Immature natural killer cell (primary cell): ENCODE data around the gene VPS52. TPM values are rescaled to one million over a fixed set of nuclear protein-coding genes. Genes with fewer than 3 reads are reported as not detected.

Experiments
- DNase-seq, 3 donors: peaks; one replicate each; pipeline ENCODE4 v3.0.0; 2022; ENCODE audit warnings: mixed read lengths in 1 of 3
- H3K27ac Mint-ChIP-seq, 6 donors: one replicate each; pipeline ENCODE4 v1.8.0; 2020; ENCODE audit warnings: mixed read lengths in 6 of 6, mild to moderate bottlenecking in 5 of 6, inconsistent platforms in 4 of 6, moderate library complexity in 3 of 6
- H3K27me3 Mint-ChIP-seq, 3 donors: one replicate each; pipeline ENCODE4 v1.8.0; 2020 to 2021; ENCODE audit warnings: low read depth in 3 of 3, mild to moderate bottlenecking in 3 of 3, mixed read lengths in 3 of 3, moderate library complexity in 3 of 3, inconsistent platforms in 1 of 3
- H3K36me3 Mint-ChIP-seq, 3 donors: one replicate each; pipeline ENCODE4 v1.8.0; 2020; ENCODE audit warnings: mixed read lengths in 3 of 3, inconsistent platforms in 2 of 3, mild to moderate bottlenecking in 2 of 3
- H3K4me1 Mint-ChIP-seq, 2 donors: one replicate each; pipeline ENCODE4 v1.8.0; 2020; ENCODE audit warnings: inconsistent platforms in 2 of 2, mild to moderate bottlenecking in 2 of 2, mixed read lengths in 2 of 2, moderate library complexity in 1 of 2
- H3K4me3 Mint-ChIP-seq, 5 donors: one replicate each; pipeline ENCODE4 v1.8.0; 2020; ENCODE audit warnings: mild to moderate bottlenecking in 5 of 5, mixed read lengths in 5 of 5, inconsistent platforms in 3 of 5, moderate library complexity in 3 of 5
- H3K9me3 Mint-ChIP-seq, 6 donors: one replicate each; pipeline ENCODE4 v1.8.0; 2020; ENCODE audit warnings: mild to moderate bottlenecking in 6 of 6, mixed read lengths in 6 of 6, inconsistent platforms in 4 of 6, moderate library complexity in 3 of 6
- polyA plus RNA-seq, 3 donors: library from polyadenylated mRNA; unstranded; fragments of 300-500 nt; fragmentation: Illumina TruSeq; gene quantifications; one replicate each; pipeline ENCODE4 v1.2.3, GENCODE V29; 2021

Gene VPS52
- polyA plus RNA-seq, result 10 to 100 TPM; 11.6 to 26.8 (median 16.8) TPM

- DNase-seq, result peak; percentile 91 to 95 (median 95)
- Mint-ChIP-seq H3K36me3 (peaks cover 24 to 50% (median 28%) of the 10 kb centered on the region in 3 donors), H3K27me3 (peaks cover 8 to 18% (median 17%) of the 10 kb centered on the region in 3 donors), H3K4me1 (peaks cover 59 to 71% of the 10 kb centered on the region in 2 donors), H3K9me3 (no peaks in the 10 kb centered on the region), H3K27ac (peak within 1 kb of the TSS; percentile 96 to 100 (median 99)), H3K4me3 (peak within 1 kb of the TSS; percentile 96 to 100 (median 98))
Observed at GRCh38 chr6:33271468-33272274, at the start of gene VPS52, which contains the start of gene RPS18. Gene VPS52 (minus strand): TSS chr6:33271876. CDS start chr6:33271675, 201 bp downstream. Gene RPS18 (plus strand): TSS chr6:33272075. CDS start chr6:33272120, 45 bp downstream.

GRCh38 chr6:33321227-33321626 is 49.6 kb upstream of the VPS52 start:
- H3K9me3 Mint-ChIP-seq, result no peaks in the 10 kb centered on the region
- peak overlapping the region; percentile 64 to 98 (median 97) for H3K4me3 Mint-ChIP-seq
- peaks cover 4 to 33% (median 18%) of the 10 kb centered on the region in 3 donors for H3K36me3 Mint-ChIP-seq
- peaks cover 7 to 22% (median 8%) of the 10 kb centered on the region in 3 donors for H3K27me3 Mint-ChIP-seq
- DNase-seq, result no peak
- peak overlapping the region; percentile 72 to 96 (median 84) for H3K27ac Mint-ChIP-seq
- H3K4me1 Mint-ChIP-seq, result peaks cover 73 to 83% of the 10 kb centered on the region in 2 donors

- peaks cover 79 to 85% of the 10 kb centered on the region in 2 donors for H3K4me1 Mint-ChIP-seq
- H3K4me3 Mint-ChIP-seq, result peak overlapping the region; percentile 64 to 98 (median 97)
- peaks cover 7 to 22% (median 10%) of the 10 kb centered on the region in 3 donors for H3K27me3 Mint-ChIP-seq
- no peak for DNase-seq
- peaks cover 4 to 33% (median 18%) of the 10 kb centered on the region in 3 donors for H3K36me3 Mint-ChIP-seq
- H3K27ac Mint-ChIP-seq, result peak overlapping the region; percentile 75 to 99 (median 89)
- H3K9me3 Mint-ChIP-seq, result no peaks in the 10 kb centered on the region
Observed at GRCh38 chr6:33320315-33321181, 48.9 kb upstream of the VPS52 start.

GRCh38 chr6:33319939-33320314 is 48.3 kb upstream of the VPS52 start:
- Mint-ChIP-seq H3K4me3 (peak overlapping the region in 4 of 5 donors; percentile 53 to 98 (median 84)), H3K36me3 (peaks cover 4 to 33% (median 18%) of the 10 kb centered on the region in 3 donors), H3K4me1 (peaks cover 86 to 92% of the 10 kb centered on the region in 2 donors), H3K9me3 (no peaks in the 10 kb centered on the region), H3K27me3 (peaks cover 7 to 22% (median 12%) of the 10 kb centered on the region in 3 donors), H3K27ac (peak overlapping the region; percentile 36 to 99 (median 73))
- DNase-seq, result no peak

- Mint-ChIP-seq H3K36me3 (peaks cover 4 to 33% (median 18%) of the 10 kb centered on the region in 3 donors), H3K27ac (peak overlapping the region; percentile 92 to 99 (median 98)), H3K27me3 (peaks cover 13 to 31% (median 16%) of the 10 kb centered on the region in 3 donors), H3K4me1 (peaks cover 87 to 92% of the 10 kb centered on the region in 2 donors), H3K9me3 (no peaks in the 10 kb centered on the region), H3K4me3 (peak overlapping the region; percentile 97 to 100 (median 99))
- DNase-seq, result no peak
Observed at GRCh38 chr6:33318426-33319073, 46.9 kb upstream of the VPS52 start.

GRCh38 chr6:33317669-33318425 is 46.2 kb upstream of the VPS52 start, which contains the start of gene ZBTB22:
Gene ZBTB22 (minus strand): TSS chr6:33317744. CDS start chr6:33316916, 828 bp downstream.
- Mint-ChIP-seq H3K4me1 (peaks cover 87 to 88% of the 10 kb centered on the region in 2 donors), H3K36me3 (peaks cover 4 to 33% (median 18%) of the 10 kb centered on the region in 3 donors), H3K27ac (peak within 1 kb of the TSS; percentile 92 to 99 (median 98))

GRCh38 chr6:33317419-33317668 is 45.7 kb upstream of the VPS52 start:
- peaks cover 4 to 33% (median 18%) of the 10 kb centered on the region in 3 donors for H3K36me3 Mint-ChIP-seq
- peak overlapping the region; percentile 72 to 99 (median 86) for H3K27ac Mint-ChIP-seq
- H3K27me3 Mint-ChIP-seq, result peaks cover 14 to 29% (median 17%) of the 10 kb centered on the region in 3 donors
- peaks cover 89 to 90% of the 10 kb centered on the region in 2 donors for H3K4me1 Mint-ChIP-seq
- H3K9me3 Mint-ChIP-seq, result no peaks in the 10 kb centered on the region
- peak overlapping the region; percentile 69 to 99 (median 80) for H3K4me3 Mint-ChIP-seq
- no peak for DNase-seq

More at GRCh38 chr6:33317669-33318425, 46.2 kb upstream of the VPS52 start, which contains the start of gene ZBTB22:
- Mint-ChIP-seq H3K27me3 (peaks cover 15 to 29% (median 16%) of the 10 kb centered on the region in 3 donors), H3K9me3 (no peaks in the 10 kb centered on the region), H3K4me3 (peak within 1 kb of the TSS; percentile 97 to 100 (median 99))
- DNase-seq, result peak; percentile 96 to 97 (median 96)

- H3K27me3 Mint-ChIP-seq, result peaks cover 14 to 29% (median 17%) of the 10 kb centered on the region in 3 donors
- H3K36me3 Mint-ChIP-seq, result peaks cover 4 to 30% (median 18%) of the 10 kb centered on the region in 3 donors
- no peak for DNase-seq
- peaks cover 89 to 91% of the 10 kb centered on the region in 2 donors for H3K4me1 Mint-ChIP-seq
- no peaks in the 10 kb centered on the region for H3K9me3 Mint-ChIP-seq
- H3K4me3 Mint-ChIP-seq, result peak overlapping the region; percentile 69 to 99 (median 80)
- peak overlapping the region; percentile 72 to 99 (median 86) for H3K27ac Mint-ChIP-seq
Observed at GRCh38 chr6:33316603-33317418, 45.1 kb upstream of the VPS52 start.

GRCh38 chr6:33315793-33316602 is 44.3 kb upstream of the VPS52 start:
- H3K4me1 Mint-ChIP-seq, result peaks cover 86 to 87% of the 10 kb centered on the region in 2 donors
- peak overlapping the region; percentile 69 to 99 (median 80) for H3K4me3 Mint-ChIP-seq
- H3K27ac Mint-ChIP-seq, result peak overlapping the region; percentile 72 to 99 (median 89)
- H3K9me3 Mint-ChIP-seq, result no peaks in the 10 kb centered on the region
- peaks cover 14 to 29% (median 17%) of the 10 kb centered on the region in 3 donors for H3K27me3 Mint-ChIP-seq
- no peak for DNase-seq
- peaks cover 4 to 31% (median 18%) of the 10 kb centered on the region in 3 donors for H3K36me3 Mint-ChIP-seq

GRCh38 chr6:33314943-33315792 is 43.5 kb upstream of the VPS52 start:
- H3K9me3 Mint-ChIP-seq, result no peaks in the 10 kb centered on the region
- H3K4me3 Mint-ChIP-seq, result peak overlapping the region; percentile 97 to 99 (median 98)
- peaks cover 4 to 28% (median 14%) of the 10 kb centered on the region in 3 donors for H3K36me3 Mint-ChIP-seq
- peak overlapping the region; percentile 95 to 99 (median 99) for H3K27ac Mint-ChIP-seq
- peaks cover 14 to 25% (median 17%) of the 10 kb centered on the region in 3 donors for H3K27me3 Mint-ChIP-seq
- DNase-seq, result no peak
- H3K4me1 Mint-ChIP-seq, result peaks cover 81 to 83% of the 10 kb centered on the region in 2 donors
